Ishikawa (cell line): ENCODE results near the gene EXOSC5.

Source experiments
- CEBPB ChIP-seq: IDR thresholded peaks from 2 replicates; pipeline ENCODE4 v1.6.1; 2012
- EP300 ChIP-seq: IDR thresholded peaks from 2 replicates; pipeline ENCODE4 v1.6.1; 2012; ENCODE audit warnings: borderline replicate concordance
- TF ChIP-seq, protein P1 (sequence below): IDR thresholded peaks from 2 replicates; pipeline ENCODE4 v1.6.1; 2012
- TF ChIP-seq, protein P2 (sequence below): IDR thresholded peaks from 2 replicates; pipeline ENCODE4 v1.6.1; 2012
- TF ChIP-seq, protein P3 (sequence below): IDR thresholded peaks from 2 replicates; pipeline ENCODE4 v1.6.1; 2012; ENCODE audit warnings: low read depth, mild to moderate bottlenecking

DNA sequence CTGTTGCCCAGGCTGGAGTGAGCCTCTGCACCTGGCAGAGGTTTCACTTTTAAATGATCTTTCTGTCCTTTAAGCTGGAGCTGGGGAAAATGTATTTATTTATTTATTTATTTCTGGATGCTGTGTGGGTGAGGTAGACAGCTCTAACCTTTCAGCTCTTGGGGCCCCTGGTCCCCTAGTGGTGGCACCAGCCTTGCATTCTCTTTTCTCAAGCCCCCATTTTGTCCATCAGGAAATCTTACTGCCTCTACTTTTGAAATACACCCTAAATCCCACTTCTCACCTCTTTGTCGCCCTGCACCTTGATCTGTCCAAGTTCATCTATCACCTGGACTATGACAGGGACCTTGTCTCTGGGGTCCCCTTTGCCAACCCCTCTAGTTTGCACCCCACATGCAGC is 31.1 kb downstream of the EXOSC5 start:
- TF ChIP-seq EP300 = no peak
- TF ChIP-seq, protein P1, sequence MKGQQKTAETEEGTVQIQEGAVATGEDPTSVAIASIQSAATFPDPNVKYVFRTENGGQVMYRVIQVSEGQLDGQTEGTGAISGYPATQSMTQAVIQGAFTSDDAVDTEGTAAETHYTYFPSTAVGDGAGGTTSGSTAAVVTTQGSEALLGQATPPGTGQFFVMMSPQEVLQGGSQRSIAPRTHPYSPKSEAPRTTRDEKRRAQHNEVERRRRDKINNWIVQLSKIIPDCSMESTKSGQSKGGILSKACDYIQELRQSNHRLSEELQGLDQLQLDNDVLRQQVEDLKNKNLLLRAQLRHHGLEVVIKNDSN = no peak
- TF ChIP-seq, protein P2, sequence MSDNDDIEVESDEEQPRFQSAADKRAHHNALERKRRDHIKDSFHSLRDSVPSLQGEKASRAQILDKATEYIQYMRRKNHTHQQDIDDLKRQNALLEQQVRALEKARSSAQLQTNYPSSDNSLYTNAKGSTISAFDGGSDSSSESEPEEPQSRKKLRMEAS = no peak
- no peak for TF ChIP-seq CEBPB
- TF ChIP-seq, protein P3, sequence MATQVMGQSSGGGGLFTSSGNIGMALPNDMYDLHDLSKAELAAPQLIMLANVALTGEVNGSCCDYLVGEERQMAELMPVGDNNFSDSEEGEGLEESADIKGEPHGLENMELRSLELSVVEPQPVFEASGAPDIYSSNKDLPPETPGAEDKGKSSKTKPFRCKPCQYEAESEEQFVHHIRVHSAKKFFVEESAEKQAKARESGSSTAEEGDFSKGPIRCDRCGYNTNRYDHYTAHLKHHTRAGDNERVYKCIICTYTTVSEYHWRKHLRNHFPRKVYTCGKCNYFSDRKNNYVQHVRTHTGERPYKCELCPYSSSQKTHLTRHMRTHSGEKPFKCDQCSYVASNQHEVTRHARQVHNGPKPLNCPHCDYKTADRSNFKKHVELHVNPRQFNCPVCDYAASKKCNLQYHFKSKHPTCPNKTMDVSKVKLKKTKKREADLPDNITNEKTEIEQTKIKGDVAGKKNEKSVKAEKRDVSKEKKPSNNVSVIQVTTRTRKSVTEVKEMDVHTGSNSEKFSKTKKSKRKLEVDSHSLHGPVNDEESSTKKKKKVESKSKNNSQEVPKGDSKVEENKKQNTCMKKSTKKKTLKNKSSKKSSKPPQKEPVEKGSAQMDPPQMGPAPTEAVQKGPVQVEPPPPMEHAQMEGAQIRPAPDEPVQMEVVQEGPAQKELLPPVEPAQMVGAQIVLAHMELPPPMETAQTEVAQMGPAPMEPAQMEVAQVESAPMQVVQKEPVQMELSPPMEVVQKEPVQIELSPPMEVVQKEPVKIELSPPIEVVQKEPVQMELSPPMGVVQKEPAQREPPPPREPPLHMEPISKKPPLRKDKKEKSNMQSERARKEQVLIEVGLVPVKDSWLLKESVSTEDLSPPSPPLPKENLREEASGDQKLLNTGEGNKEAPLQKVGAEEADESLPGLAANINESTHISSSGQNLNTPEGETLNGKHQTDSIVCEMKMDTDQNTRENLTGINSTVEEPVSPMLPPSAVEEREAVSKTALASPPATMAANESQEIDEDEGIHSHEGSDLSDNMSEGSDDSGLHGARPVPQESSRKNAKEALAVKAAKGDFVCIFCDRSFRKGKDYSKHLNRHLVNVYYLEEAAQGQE = no peak
